Common myeloid progenitor, CD34-positive (primary cell): ENCODE measurements around the gene CHAMP1.
"Not testable (repeated sequence)": the region's sequence is repeated elsewhere in the genome, so short reads cannot be mapped to it uniquely, and the experiment has no call there.

Experiments
- CTCF ChIA-PET: fragments of 350-600 bp; sonication (Branson Sonifier 250); formaldehyde crosslinking; loops from one replicate; lab custom pipeline; 2021; ENCODE audit warnings: antibody characterized with exemption; lab: Charles Lee
- POLR2A ChIA-PET: fragments of 350-600 bp; sonication (Branson Sonifier 250); formaldehyde crosslinking; loops from one replicate; lab custom pipeline; 2021; ENCODE audit warnings: antibody characterized with exemption; lab: Charles Lee
- DNase-seq, 3 donors: peaks; one replicate each; pipeline versions ENCODE4 v3.0.0 to v3.0.0-alpha.2; 2013
- H3K27ac ChIP-seq, 2 experiments: 1 replicate in 1 of 2; 2 replicates in 1 of 2; pipeline ENCODE4 v1.7.0; 2013; ENCODE audit warnings: inconsistent platforms in 2 of 2, low read length in 2 of 2, mild to moderate bottlenecking in 2 of 2, low read depth in 1 of 2, moderate library complexity in 1 of 2; ENCODE audit not compliant: severe bottlenecking in 2 of 2, insufficient read depth in 1 of 2, poor library complexity in 1 of 2
- H3K27me3 ChIP-seq, 5 experiments: replicated peaks in 2 of 5; 1 replicate in 3 of 5; 2 replicates in 2 of 5; pipeline versions ENCODE4 v1.6.1 to v1.7.0; 2013; ENCODE audit warnings: low read length in 4 of 5, mild to moderate bottlenecking in 2 of 5, moderate library complexity in 2 of 5, inconsistent platforms in 1 of 5; ENCODE audit not compliant: insufficient read depth in 5 of 5, control insufficient read depth in 4 of 5
- H3K36me3 ChIP-seq, 4 experiments: 1 replicate in 2 of 4; 2 replicates in 2 of 4; pipeline versions ENCODE4 v1.6.1 to v1.7.0; 2013; ENCODE audit warnings: low read length in 3 of 4, control low read depth in 1 of 4, mild to moderate bottlenecking in 1 of 4; ENCODE audit not compliant: control insufficient read depth in 4 of 4, insufficient read depth in 4 of 4
- H3K4me1 ChIP-seq, 4 experiments: 1 replicate in 3 of 4; 2 replicates in 1 of 4; pipeline versions ENCODE4 v1.6.1 to v1.7.1; 2013; ENCODE audit warnings: low read length in 3 of 4, mild to moderate bottlenecking in 3 of 4, control low read depth in 1 of 4, inconsistent platforms in 1 of 4, moderate library complexity in 1 of 4; ENCODE audit not compliant: control insufficient read depth in 4 of 4, insufficient read depth in 4 of 4; ENCODE audit errors: control extremely low read depth in 1 of 4
- H3K4me3 ChIP-seq, 7 experiments: 1 replicate in 4 of 7; 2 replicates in 3 of 7; pipeline versions ENCODE4 v1.5.1 to v1.7.0; 2013; ENCODE audit warnings: mild to moderate bottlenecking in 7 of 7, low read length in 6 of 7, moderate library complexity in 6 of 7, inconsistent platforms in 2 of 7, low read depth in 2 of 7, control low read depth in 1 of 7; ENCODE audit not compliant: insufficient read depth in 4 of 7, control insufficient read depth in 1 of 7; ENCODE audit errors: extremely low read depth in 1 of 7
- H3K9me3 ChIP-seq, 5 experiments: 1 replicate in 4 of 5; 2 replicates in 1 of 5; pipeline versions ENCODE4 v1.6.1 to v1.7.1; 2013; ENCODE audit warnings: low read length in 4 of 5, mild to moderate bottlenecking in 2 of 5, inconsistent platforms in 1 of 5, low read depth in 1 of 5, moderate library complexity in 1 of 5; ENCODE audit not compliant: control insufficient read depth in 4 of 5, insufficient read depth in 2 of 5; ENCODE audit errors: control extremely low read depth in 1 of 5
- WGBS: methylation state at CpG from one replicate; pipeline ENCODE4 v1.1.5; 2013; ENCODE audit not compliant: insufficient coverage; 5-methylcytosine and 5-hydroxymethylcytosine counted together

Gene CHAMP1

GRCh38 chr13:114330086-114330485 lies 15.8 kb downstream of the CHAMP1 start:
- Histone ChIP-seq H3K36me3 (peaks cover 4 to 26% (median 18%) of the 10 kb centered on the region in 4 experiments), H3K27ac (no peak overlapping the region), H3K4me3 (no peak overlapping the region), H3K27me3 (no peaks in the 10 kb centered on the region), H3K4me1 (peaks cover 0 to 6% (median 0%) of the 10 kb centered on the region in 4 experiments), H3K9me3 (no peaks in the 10 kb centered on the region)
- ChIA-PET POLR2A (no interaction called here), CTCF (interaction anchor here (0.6 kb wide), 1 partner anchor 10 kb away, joined by 3 read pairs; no protein-coding TSS in a partner anchor)
- DNase-seq: no peak
- WGBS: 95% methylated on average over 3 of the region's 5 CpGs

GRCh38 chr13:114333881-114334280 lies 19.6 kb downstream of the CHAMP1 start:
- H3K9me3 ChIP-seq, H3K4me3 ChIP-seq, H3K27ac ChIP-seq, H3K4me1 ChIP-seq, DNase-seq, H3K36me3 ChIP-seq, H3K27me3 ChIP-seq, POLR2A ChIA-PET: not testable (repeated sequence)
- CTCF ChIA-PET: interaction anchor here (0.9 kb wide), 1 partner anchor 89 kb away, joined by 5 read pairs; no protein-coding TSS in a partner anchor
- WGBS: 100% methylated on average over 1 of the region's 3 CpGs

- Histone ChIP-seq H3K4me1 (peaks cover 0 to 6% (median 0%) of the 10 kb centered on the region in 4 experiments), H3K4me3 (peak overlapping the region in 1 of 7 experiments; percentile 42), H3K27ac (no peak overlapping the region), H3K27me3 (no peaks in the 10 kb centered on the region), H3K9me3 (no peaks in the 10 kb centered on the region), H3K36me3 (peaks cover 0 to 2% (median 0%) of the 10 kb centered on the region in 4 experiments)
- ChIA-PET POLR2A (no interaction called here), CTCF (interaction anchor here (0.9 to 1.3 kb wide), 5 partner anchors 8 to 89 kb away, joined by 3 to 5 read pairs (median 3); no protein-coding TSS in a partner anchor)
- 60% methylated on average over 2 of the region's 5 CpGs for WGBS
- DNase-seq: no peak
These were observed 20.2 kb downstream of the CHAMP1 start for GRCh38 chr13:114334305-114335053.

- H3K4me3 ChIP-seq, H3K36me3 ChIP-seq, H3K27me3 ChIP-seq, POLR2A ChIA-PET, H3K27ac ChIP-seq, DNase-seq, H3K9me3 ChIP-seq: not testable (repeated sequence)
- no CpG with 5 or more reads among the region's 1 CpG for WGBS
- H3K4me1 ChIP-seq: peaks cover 0 to 13% (median 0%) of the 10 kb centered on the region in 4 experiments
- CTCF ChIA-PET: interaction anchor here (0.7 to 1.6 kb wide), 2 partner anchors 10 to 28 kb away, joined by 3 to 5 read pairs; no protein-coding TSS in a partner anchor
These were observed 22.2 kb downstream of the CHAMP1 start for GRCh38 chr13:114336457-114336856.

- POLR2A ChIA-PET: no interaction called here
- DNase-seq: no peak
- CTCF ChIA-PET: interaction anchor here (1.0 to 1.6 kb wide), 4 partner anchors 11 to 21 kb away, joined by 3 to 5 read pairs (median 3); no protein-coding TSS in a partner anchor
- H3K27me3 ChIP-seq: no peaks in the 10 kb centered on the region
- peaks cover 0 to 13% (median 0%) of the 10 kb centered on the region in 4 experiments for H3K4me1 ChIP-seq
- 98% methylated on average over 5 of the region's 5 CpGs for WGBS
- H3K9me3 ChIP-seq: no peaks in the 10 kb centered on the region
- no peak overlapping the region for H3K4me3 ChIP-seq
- H3K27ac ChIP-seq: no peak overlapping the region
- no peaks in the 10 kb centered on the region for H3K36me3 ChIP-seq
These were observed 24.7 kb downstream of the CHAMP1 start for GRCh38 chr13:114338959-114339358.

GRCh38 chr13:114339857-114340534 lies 25.7 kb downstream of the CHAMP1 start:
- POLR2A ChIA-PET: interaction anchor here (0.7 kb wide), 1 partner anchor 26 kb away, joined by 3 read pairs; no protein-coding TSS in a partner anchor
- H3K27me3 ChIP-seq: no peaks in the 10 kb centered on the region
- CTCF ChIA-PET: interaction anchor here (0.8 to 1.9 kb wide), 5 partner anchors 10 to 22 kb away, joined by 3 to 6 read pairs (median 3); no protein-coding TSS in a partner anchor
- DNase-seq: peak; percentile 59 to 80 (median 78)
- no peak overlapping the region for H3K4me3 ChIP-seq
- peaks cover 0 to 6% (median 0%) of the 10 kb centered on the region in 4 experiments for H3K4me1 ChIP-seq
- no peaks in the 10 kb centered on the region for H3K36me3 ChIP-seq
- 79% methylated on average over 4 of the region's 10 CpGs for WGBS
- H3K27ac ChIP-seq: no peak overlapping the region
- H3K9me3 ChIP-seq: no peaks in the 10 kb centered on the region
